ENCODE data around the gene CFAP46.
"Not testable (repeated sequence)": the region's sequence is repeated elsewhere in the genome, so short reads cannot be mapped to it uniquely, and the experiment has no call there.

The CFAP46 gene

DNA sequence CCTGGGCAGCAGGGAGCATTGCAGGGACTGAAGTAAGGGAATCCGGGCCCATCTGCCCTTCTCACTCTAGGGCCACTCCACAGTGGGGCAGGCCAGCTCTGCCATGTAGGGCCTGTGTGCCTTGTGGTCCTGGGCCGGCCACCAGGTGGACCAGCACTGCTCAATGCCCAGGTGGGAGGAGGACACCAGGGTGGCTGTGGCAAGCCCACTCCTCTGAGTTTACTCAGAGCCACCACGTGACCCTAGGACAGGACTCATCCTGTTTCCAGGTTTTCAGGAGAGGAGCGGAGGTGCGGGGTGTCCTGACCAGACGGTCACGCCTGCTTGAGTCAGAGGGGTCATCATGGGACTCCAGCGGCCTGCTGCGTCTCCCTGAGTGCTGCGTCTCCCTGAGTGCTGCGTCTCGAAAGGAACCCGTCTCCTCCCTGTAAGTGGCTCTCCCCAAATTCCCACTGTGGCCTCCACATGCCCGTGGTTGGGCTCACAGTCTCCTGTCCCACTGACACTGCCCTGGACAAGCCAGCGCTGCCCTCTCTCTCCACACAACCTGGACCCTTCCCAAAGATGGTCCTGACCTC lies 2.9 kb downstream of the CFAP46 start:
- no peak overlapping the region for H3K4me3 ChIP-seq (ENCODE audit: control insufficient read depth, low read depth, low read length)
- TF ChIP-seq, protein P1, sequence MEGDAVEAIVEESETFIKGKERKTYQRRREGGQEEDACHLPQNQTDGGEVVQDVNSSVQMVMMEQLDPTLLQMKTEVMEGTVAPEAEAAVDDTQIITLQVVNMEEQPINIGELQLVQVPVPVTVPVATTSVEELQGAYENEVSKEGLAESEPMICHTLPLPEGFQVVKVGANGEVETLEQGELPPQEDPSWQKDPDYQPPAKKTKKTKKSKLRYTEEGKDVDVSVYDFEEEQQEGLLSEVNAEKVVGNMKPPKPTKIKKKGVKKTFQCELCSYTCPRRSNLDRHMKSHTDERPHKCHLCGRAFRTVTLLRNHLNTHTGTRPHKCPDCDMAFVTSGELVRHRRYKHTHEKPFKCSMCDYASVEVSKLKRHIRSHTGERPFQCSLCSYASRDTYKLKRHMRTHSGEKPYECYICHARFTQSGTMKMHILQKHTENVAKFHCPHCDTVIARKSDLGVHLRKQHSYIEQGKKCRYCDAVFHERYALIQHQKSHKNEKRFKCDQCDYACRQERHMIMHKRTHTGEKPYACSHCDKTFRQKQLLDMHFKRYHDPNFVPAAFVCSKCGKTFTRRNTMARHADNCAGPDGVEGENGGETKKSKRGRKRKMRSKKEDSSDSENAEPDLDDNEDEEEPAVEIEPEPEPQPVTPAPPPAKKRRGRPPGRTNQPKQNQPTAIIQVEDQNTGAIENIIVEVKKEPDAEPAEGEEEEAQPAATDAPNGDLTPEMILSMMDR (conservative IDR thresholded peaks at IDR 0.05; ENCODE audit: control insufficient read depth, insufficient read depth, low read depth, low read length), result no peak
- DNase-seq (ENCODE audit: low read depth), result no peak

DNA sequence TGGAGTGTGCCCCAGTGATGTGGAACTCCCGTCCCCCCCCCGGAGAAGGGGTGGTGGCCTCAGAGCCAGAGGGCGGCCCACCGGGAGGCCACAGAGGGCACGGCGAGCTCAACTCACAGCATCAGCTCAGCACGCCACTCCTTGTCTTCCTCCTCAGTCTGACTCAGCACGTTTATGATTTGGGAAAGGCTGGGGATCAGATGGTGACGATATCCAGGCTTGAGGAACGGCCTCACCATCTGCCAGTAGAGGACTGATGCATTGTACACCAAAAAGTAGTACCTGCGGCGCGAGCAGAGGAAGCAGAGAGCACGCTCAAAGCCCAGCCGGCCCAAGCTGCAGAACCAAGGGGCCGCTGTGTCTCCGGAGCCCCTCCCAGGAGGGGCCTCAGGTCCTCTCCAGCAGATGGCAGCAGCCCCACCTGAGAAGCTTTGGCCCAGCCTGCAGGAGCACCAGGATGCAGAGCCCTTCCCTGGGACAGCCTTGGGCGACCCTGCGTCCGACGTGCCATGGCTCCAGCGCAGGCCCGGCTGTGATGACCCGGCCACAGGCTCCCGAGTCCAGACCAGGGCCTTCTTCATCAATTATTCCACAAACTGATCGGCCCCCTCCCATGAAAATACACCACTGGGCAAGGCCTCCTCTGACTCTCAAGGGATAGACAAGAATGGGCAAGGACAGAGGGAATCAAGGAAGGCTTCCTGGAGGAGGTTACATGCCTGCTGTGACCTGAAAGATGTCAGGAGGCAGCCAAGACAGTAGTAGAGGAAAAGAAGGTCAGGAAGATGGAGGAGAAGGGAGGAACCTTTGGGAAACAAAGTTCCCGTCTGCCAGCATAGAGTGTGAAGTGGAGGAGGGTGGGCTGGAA lies 3.7 kb downstream of the CFAP46 start:
- H3K4me3 ChIP-seq (ENCODE audit: control insufficient read depth, low read depth, low read length), result no peak overlapping the region
- TF ChIP-seq, protein P1 (conservative IDR thresholded peaks at IDR 0.05; ENCODE audit: control insufficient read depth, insufficient read depth, low read depth, low read length), result peak; percentile 22
- DNase-seq (ENCODE audit: low read depth), result no peak

DNA sequence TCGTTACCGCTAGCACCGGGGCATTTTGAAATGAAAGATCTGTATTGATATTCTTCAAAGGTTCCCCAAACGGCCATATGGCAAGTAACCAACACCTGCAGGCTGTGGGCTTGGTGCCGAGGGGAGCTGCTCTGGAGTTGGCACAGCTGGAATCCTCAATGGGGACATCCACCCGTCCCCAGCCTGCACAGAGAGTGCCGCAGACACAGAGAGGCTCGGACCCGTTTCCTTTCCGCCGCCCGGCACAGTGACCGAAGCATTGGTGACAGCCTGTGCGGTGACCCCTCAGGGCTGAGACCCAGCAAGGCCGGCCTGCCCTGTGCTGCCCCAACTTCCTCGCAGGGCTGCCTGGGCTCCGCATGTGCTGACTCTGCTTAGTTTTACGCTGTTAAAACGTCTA lies 4.5 kb downstream of the CFAP46 start:
- no peak for DNase-seq (ENCODE audit: low read depth)
- TF ChIP-seq, protein P1 (conservative IDR thresholded peaks at IDR 0.05; ENCODE audit: control insufficient read depth, insufficient read depth, low read depth, low read length), result no peak
- no peak overlapping the region for H3K4me3 ChIP-seq (ENCODE audit: control insufficient read depth, low read depth, low read length)

DNA sequence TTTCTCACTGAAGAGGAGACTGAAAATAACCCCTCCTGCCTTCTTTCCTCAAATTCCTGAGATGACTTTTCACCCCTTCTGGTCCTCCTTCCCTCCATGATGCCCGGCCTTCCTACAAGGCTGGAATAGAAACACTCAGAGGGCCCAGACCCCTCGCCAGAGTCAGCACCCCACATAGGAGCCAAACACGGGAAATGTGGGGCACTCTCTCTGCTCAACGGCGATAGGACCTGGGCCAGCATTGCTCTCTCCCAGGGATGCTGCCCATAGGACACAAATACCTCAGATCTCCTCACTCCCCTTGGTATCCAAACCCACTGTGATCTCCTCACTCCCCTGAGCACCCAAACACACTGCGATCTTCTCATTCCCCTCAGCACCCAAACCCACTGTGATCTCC lies 7.4 kb downstream of the CFAP46 start:
- no peak overlapping the region for H3K4me3 ChIP-seq (ENCODE audit: control insufficient read depth, low read depth, low read length)
- DNase-seq (ENCODE audit: low read depth), result no peak
- TF ChIP-seq, protein P1 (conservative IDR thresholded peaks at IDR 0.05; ENCODE audit: control insufficient read depth, insufficient read depth, low read depth, low read length), result no peak

DNA sequence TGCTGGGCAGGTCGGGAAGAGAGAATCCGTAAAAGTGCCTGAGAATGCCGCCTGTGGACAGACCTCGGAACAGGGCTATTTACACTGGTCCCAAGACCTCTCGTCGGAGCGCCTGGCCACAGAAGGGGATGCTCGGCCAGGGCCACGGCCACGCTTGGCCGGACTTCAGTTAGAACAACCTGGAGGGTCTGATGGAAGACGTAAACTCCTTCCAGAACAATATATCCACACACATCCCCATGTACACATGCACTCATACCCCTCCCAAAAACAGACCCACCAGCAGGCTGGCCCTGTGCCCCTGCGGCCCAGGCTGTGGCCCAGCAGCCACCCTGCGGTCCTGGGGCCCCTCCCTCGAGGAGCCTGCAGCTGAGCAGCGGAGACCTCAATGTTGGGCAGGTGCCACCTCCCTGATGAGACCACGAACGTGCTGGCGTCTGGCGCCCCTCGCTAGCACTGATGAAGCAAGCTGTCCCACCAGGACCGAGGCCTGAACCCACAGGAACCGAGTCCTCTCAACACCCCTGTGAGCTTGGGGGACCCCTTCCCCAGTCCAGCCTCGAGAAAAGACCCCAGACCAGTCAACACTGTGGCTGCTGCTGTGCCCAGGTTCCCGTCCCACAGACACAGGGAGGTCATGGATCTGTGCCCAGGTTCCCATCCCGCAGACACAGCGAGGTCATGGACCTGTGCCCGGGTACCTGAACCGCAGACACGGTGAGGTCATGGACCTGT lies 8.9 kb downstream of the CFAP46 start:
- DNase-seq (ENCODE audit: low read depth), result no peak
- no peak overlapping the region for H3K4me3 ChIP-seq (ENCODE audit: control insufficient read depth, low read depth, low read length)
- TF ChIP-seq, protein P1 (conservative IDR thresholded peaks at IDR 0.05; ENCODE audit: control insufficient read depth, insufficient read depth, low read depth, low read length), result no peak

DNA sequence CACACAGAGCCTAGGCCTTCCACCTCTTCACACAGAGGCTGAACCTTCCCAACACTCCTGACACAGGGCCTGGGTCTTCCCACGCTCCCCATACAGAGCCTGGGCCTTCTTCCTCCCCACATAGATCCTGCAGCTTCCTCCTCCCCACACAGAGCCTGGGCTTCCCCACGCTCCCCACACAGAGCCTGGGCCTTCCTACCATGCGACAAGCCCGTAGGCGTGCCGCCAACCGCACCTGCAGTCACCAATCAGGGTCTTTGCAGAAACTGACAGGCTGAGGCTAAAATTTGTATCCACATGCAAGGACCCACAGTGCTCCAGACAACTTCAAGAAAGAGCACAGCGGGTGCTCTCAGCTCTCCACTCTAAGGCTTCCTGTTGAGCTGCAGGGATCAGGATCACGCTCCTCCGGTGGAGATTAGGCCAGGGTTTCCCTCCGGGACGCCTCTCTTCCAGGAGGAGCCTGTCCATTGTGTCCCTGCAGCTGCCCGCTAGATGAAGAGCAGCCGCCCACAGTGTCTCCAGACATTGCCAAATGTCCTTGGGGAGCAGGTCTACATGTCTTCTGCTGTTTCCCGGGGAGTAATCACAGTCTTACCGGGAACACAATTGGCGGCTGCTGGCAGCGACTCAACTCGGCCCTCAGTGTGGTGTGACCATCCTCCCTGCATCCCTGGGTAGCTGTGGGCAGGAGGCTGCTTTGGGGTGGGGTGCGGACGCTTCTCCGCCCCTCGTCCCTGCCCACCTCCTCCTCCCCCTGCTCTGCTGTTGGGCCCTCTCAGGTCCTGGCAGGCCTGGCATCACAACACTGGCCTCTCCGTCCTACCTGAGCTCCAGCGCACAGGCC lies 9.7 kb downstream of the CFAP46 start:
- no peak for DNase-seq (ENCODE audit: low read depth)
- TF ChIP-seq, protein P1 (conservative IDR thresholded peaks at IDR 0.05; ENCODE audit: control insufficient read depth, insufficient read depth, low read depth, low read length), result no peak

DNA sequence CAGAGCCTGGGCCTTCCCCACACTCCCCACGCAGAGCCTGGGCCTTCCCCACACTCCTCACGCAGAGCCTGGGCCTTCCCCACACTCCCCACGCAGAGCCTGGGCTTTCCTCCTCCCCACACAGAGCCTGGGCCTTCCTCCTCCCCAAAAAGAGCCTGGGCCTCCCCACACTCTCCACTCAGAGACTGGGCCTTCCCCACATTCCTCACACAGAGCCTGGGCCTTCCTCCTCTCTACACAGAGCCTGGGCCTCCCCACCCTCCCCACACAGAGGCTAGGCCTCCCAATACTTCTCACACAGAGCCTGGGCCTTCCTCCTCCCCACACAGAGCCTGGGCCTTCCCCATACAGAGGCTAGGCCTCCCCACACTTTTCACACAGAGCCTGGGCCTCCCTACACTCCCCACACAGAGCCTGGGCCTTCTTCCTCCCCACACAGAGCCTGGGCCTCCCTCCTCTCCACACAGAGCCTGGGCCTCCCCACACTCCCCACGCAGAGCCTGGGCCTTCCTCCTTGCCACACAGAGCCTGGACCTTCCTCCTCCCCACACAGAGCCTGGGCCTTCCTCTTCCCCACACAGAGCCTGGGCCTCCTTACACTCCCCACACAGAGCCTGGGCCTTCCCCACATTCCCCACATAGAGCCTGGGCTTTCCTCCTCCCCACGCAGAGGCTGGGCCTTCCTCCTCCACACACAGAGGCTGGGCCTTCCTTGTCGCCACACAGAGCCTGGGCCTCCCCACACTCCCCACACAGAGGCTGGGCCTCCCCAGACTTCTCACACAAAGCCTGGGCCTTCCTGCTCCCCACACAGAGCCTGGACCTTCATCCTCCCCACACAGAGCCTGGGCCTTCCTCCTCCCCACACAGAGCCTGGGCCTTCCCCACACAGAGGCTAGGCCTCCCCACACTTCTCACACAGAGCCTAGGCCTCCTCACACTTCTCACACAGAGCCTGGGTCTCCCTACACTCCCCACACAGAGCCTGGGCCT lies 10.8 kb downstream of the CFAP46 start:
- not testable (repeated sequence) for DNase-seq (ENCODE audit: low read depth); H3K4me3 ChIP-seq (ENCODE audit: control insufficient read depth, low read depth, low read length)

More for the DNA sequence above, 9.7 kb downstream of the CFAP46 start:
- no peak overlapping the region for H3K4me3 ChIP-seq (ENCODE audit: control insufficient read depth, low read depth, low read length)

DNA sequence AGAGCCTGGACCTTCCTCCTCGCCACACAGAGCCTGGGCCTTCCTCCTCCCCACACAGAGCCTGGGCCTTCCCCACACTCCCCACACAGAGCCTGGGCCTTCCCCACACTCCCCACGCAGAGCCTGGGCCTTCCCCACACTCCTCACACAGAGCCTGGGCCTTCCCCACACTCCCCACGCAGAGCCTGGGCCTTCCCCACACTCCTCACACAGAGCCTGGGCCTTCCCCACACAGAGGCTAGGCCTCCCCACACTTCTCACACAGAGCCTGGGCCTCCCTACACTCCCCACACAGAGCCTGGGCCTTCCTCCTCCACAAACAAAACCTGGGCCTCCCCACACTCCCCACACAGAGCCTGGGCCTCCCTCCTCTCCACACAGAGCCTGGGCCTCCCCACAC lies 11.7 kb downstream of the CFAP46 start:
- DNase-seq (ENCODE audit: low read depth); H3K4me3 ChIP-seq (ENCODE audit: control insufficient read depth, low read depth, low read length): not testable (repeated sequence)
